Measurements from ENCODE around the gene CTSW. TPM values are rescaled to one million over a fixed set of nuclear protein-coding genes. Genes with fewer than 3 reads are reported as not detected.

Gene CTSW
- total RNA-seq, 6 donors from 2014 or later: 2.1 to 20.7 (median 11.4) TPM

DNA sequence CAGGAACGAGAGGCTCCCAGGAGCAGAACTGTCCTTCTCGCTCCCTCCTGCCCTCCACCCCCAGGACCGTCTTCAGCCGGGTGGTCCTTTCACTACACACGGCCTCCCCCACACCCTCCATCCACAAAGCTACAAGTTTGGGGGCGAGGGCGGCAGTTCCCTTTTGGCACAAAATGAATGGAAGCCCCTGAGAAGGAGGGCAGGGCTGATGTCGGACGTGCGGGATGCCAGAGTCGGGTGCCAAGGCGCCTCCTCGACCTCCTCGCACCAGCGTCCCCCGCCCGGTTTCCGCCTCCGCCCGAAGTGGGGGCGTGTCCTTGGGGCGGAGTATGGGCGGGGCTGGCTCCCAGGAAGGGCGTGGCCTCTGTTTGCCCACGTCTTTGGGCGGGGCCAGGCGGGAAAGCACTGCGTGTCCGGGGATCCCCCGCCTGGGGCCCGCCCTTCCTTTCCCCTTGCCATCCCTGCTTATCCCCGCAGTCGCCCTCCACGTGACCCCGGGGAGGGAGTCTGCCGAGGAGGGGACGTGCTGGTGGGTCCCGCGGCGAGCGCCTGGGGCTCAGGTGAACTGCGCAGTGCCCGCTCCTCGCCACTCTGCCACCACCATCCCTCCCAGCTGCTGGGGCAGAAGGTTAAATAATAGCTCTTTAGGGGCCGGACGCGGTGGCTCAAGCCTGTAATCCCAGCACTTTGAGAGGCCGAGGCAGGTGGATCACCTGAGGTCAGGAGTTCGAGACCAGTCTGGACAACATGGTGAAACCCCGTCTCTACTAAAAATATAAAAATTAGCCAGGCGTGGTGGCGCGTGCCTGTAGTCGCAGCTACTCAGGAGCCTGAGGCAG is 6.1 kb upstream of the CTSW start:
- peak overlapping the region; percentile 56 to 65 (median 62) for H3K4me3 ChIP-seq
- H3K27ac ChIP-seq: peak overlapping the region; percentile 86 to 96 (median 94)
- DNase-seq (peak; percentile 98 to 99), ATAC-seq (ENCODE audit: low FRiP score in 2 of 2) (peak; percentile 97)
- peaks cover 0 to 22% (median 2%) of the 10 kb centered on the region in 4 donors for H3K36me3 ChIP-seq
- H3K27me3 ChIP-seq: no peaks in the 10 kb centered on the region
- WGBS, 2 donors: 9 to 17% methylated on average over 25 to 39 of the region's 54 CpGs
- H3K4me1 ChIP-seq: peaks cover 17 to 36% (median 29%) of the 10 kb centered on the region in 4 donors
- H3K9me3 ChIP-seq: no peaks in the 10 kb centered on the region
- TF ChIP-seq POLR2A (IDR thresholded peaks at IDR 0.05) (peak in 2 of 4 donors; percentile 78 to 87), POLR2AphosphoS5 (IDR thresholded peaks at IDR 0.05) (peak; percentile 96 to 97), EP300 (IDR thresholded peaks at IDR 0.05) (peak in 2 of 4 donors; percentile 54 to 81)
- TF ChIP-seq, protein P1, sequence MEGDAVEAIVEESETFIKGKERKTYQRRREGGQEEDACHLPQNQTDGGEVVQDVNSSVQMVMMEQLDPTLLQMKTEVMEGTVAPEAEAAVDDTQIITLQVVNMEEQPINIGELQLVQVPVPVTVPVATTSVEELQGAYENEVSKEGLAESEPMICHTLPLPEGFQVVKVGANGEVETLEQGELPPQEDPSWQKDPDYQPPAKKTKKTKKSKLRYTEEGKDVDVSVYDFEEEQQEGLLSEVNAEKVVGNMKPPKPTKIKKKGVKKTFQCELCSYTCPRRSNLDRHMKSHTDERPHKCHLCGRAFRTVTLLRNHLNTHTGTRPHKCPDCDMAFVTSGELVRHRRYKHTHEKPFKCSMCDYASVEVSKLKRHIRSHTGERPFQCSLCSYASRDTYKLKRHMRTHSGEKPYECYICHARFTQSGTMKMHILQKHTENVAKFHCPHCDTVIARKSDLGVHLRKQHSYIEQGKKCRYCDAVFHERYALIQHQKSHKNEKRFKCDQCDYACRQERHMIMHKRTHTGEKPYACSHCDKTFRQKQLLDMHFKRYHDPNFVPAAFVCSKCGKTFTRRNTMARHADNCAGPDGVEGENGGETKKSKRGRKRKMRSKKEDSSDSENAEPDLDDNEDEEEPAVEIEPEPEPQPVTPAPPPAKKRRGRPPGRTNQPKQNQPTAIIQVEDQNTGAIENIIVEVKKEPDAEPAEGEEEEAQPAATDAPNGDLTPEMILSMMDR (IDR thresholded peaks at IDR 0.05): peak in 1 of 6 experiments; percentile 41

DNA sequence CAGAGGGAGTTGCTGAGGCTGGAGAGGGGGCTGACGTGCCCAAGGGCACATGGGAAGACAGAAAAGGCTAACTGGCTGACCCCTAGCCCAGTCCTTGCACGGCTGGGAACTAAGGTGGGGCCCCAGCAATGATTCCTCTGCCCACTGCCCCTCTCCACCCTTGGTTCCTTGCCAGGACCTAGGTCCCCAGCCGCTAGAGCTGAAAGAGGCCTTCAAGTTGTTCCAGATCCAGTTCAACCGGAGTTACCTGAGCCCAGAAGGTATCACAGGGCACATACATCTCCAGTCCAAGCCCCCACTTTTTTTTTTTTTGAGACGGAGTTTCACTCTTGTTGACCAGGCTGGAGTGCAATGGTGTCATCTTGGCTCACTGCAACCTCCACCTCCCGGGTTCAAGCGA is 390 bp downstream of the CTSW start:
- Histone ChIP-seq H3K36me3 (peaks cover 6 to 30% (median 22%) of the 10 kb centered on the region in 4 donors), H3K4me3 (peak overlapping the region in 2 of 4 donors; percentile 11 to 29), H3K4me1 (peaks cover 0 to 7% (median 6%) of the 10 kb centered on the region in 4 donors), H3K9me3 (no peaks in the 10 kb centered on the region), H3K27me3 (no peaks in the 10 kb centered on the region), H3K27ac (peak overlapping the region in 1 of 4 donors; percentile 12)
- TF ChIP-seq, protein P1 (IDR thresholded peaks at IDR 0.05): no peak
- TF ChIP-seq EP300 (IDR thresholded peaks at IDR 0.05) (no peak), POLR2A (IDR thresholded peaks at IDR 0.05) (no peak), POLR2AphosphoS5 (IDR thresholded peaks at IDR 0.05) (no peak)
- DNase-seq (no peak), ATAC-seq (ENCODE audit: low FRiP score in 2 of 2) (no peak)
- 55 to 81% methylated on average over 5 to 7 of the region's 7 CpGs for WGBS, 2 donors

DNA sequence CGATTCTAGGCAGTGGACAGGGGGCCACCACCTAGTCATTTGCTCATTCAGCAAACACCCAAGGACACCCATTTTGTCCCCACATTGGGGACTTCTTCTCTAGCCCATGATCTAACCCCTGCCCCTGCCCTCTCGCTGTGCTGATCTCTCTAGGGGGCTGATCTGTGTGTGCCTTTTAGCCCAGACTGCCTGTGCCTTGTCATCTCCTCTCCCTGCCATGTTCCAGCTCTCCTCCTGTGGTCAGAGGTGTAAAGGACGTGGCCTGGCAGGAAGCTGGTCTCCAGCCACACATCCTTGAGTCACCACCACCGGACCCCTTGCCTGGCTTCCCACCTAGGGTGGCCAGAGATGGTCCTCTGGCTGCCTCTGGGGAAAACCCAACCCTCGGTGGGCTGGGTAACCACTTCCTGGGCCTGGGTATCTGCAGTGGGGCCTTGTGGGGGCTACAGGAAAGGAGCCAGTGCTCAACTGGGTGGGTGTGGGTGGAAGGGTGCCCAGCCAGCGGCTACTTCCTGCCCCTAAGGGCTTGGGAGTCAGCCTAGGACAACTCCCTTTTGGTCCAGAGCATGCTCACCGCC is 1.3 kb downstream of the CTSW start:
- ATAC-seq (ENCODE audit: low FRiP score in 2 of 2) (no peak), DNase-seq (no peak)
- WGBS, 2 donors: 50 to 94% methylated on average over 3 to 6 of the region's 7 CpGs
- H3K27ac ChIP-seq: peak overlapping the region in 2 of 4 donors; percentile 12 to 35
- TF ChIP-seq, protein P1 (IDR thresholded peaks at IDR 0.05): no peak
- TF ChIP-seq POLR2AphosphoS5 (IDR thresholded peaks at IDR 0.05) (no peak), EP300 (IDR thresholded peaks at IDR 0.05) (no peak), POLR2A (IDR thresholded peaks at IDR 0.05) (no peak)
- peak overlapping the region in 1 of 4 donors; percentile 13 for H3K4me3 ChIP-seq
- H3K36me3 ChIP-seq: peaks cover 6 to 39% (median 30%) of the 10 kb centered on the region in 4 donors
- H3K4me1 ChIP-seq: peaks cover 0 to 11% (median 8%) of the 10 kb centered on the region in 4 donors
- H3K9me3 ChIP-seq: no peaks in the 10 kb centered on the region
- H3K27me3 ChIP-seq: no peaks in the 10 kb centered on the region

DNA sequence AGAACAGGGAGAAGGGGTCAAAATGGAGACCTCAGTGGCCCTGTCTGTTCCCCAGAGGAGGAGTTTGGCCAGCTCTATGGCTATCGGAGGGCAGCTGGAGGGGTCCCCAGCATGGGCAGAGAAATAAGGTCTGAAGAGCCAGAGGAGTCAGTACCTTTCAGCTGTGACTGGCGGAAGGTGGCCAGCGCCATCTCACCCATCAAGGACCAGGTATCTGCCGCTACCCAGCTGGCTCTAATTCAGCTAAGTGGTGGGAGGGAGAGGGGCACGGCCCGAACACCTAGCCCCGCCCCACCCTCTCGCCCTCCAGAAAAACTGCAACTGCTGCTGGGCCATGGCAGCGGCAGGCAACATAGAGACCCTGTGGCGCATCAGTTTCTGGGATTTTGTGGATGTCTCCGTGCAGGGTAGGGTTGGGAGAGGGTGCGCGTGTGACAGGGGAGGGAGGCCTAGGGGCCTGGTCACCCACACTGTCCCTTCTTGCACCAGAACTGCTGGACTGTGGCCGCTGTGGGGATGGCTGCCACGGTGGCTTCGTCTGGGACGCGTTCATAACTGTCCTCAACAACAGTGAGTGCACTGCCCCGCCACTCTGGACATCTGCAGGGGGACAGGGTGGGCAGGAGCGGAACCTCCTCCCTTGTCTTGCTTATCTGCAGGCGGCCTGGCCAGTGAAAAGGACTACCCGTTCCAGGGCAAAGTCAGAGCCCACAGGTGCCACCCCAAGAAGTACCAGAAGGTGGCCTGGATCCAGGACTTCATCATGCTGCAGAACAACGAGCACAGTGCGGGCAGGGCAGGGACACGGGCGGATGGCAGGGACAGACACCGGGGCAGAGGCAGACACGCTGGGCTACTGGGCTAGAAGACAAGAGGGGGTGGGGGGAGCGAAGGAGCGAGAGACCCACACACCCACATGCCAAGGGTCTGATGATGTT is 2.8 kb downstream of the CTSW start:
- TF ChIP-seq EP300 (IDR thresholded peaks at IDR 0.05) (no peak), POLR2A (IDR thresholded peaks at IDR 0.05) (no peak), POLR2AphosphoS5 (IDR thresholded peaks at IDR 0.05) (no peak)
- TF ChIP-seq, protein P1 (IDR thresholded peaks at IDR 0.05): no peak
- Histone ChIP-seq H3K36me3 (peaks cover 6 to 48% (median 30%) of the 10 kb centered on the region in 4 donors), H3K4me1 (peaks cover 2 to 16% (median 12%) of the 10 kb centered on the region in 4 donors), H3K4me3 (no peak overlapping the region), H3K9me3 (no peaks in the 10 kb centered on the region), H3K27ac (no peak overlapping the region), H3K27me3 (no peaks in the 10 kb centered on the region)
- DNase-seq (peak in 1 of 2 donors; percentile 63), ATAC-seq (ENCODE audit: low FRiP score in 2 of 2) (no peak)
- WGBS, 2 donors: 89 to 91% methylated on average over 23 to 30 of the region's 30 CpGs
